Astrocyte (in vitro differentiated cells and primary cell): ENCODE measurements around the gene C20orf204.

ENCODE experiments used
- CTCF ChIP-seq: IDR thresholded peaks from 2 replicates; pipeline ENCODE4 v1.5.1; 2011; ENCODE audit warnings: low read depth, mild to moderate bottlenecking, inconsistent platforms, low read length, moderate library complexity; ENCODE audit not compliant: insufficient read depth
- EZH2 ChIP-seq: IDR thresholded peaks from 2 replicates; pipeline ENCODE4 v1.6.1; 2012; ENCODE audit warnings: mild to moderate bottlenecking, low read length, inconsistent platforms; ENCODE audit not compliant: insufficient read depth

DNA sequence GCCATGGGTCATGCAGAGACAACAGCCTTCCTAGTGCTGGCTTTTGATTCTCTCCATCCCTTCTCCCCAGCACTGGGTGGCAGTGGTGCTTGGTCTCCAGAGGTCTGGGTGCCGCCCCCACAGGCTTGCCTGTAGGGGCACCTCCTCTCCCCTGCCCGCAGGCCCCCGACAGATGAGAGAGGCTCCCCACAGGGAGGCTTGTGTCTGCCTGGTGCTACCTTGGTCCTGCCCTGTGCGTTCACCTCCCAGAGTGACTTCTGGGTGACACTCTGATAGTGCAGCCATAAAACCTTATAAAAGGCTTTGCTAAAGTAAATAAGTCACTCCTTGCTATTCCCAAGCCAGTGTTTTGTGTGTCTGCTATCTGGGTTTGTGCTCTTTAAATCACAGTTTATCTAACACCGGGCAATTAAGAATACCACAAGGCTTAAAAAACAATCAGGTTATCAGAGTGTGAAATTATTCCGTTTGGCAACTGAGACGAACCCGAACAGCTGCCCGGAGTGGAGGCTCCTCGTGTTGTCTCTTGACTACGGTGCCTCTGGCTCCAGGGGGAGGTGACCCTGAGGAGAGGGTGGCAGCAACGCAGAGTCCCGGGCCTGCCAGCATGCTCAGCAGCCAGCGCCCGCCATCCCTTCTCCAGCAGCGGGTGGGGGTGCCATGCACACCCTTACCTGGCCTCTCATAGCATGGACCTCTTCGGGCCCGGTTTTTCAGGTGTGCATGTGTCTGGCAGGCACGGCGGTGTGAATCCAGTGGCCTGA, 5.4 kb upstream of the C20orf204 start:
- TF ChIP-seq CTCF, result no peak
- no peak for TF ChIP-seq EZH2
